RPMI7951 (cell line): Measurements from ENCODE around the gene MBD5. TPM values are rescaled to one million over a fixed set of nuclear protein-coding genes. Genes with fewer than 3 reads are reported as not detected.

Experiments
- DNase-seq: peaks from one replicate; pipeline ENCODE4 v3.0.0-alpha.2; 2012; ENCODE audit warnings: low read depth
- total RNA-seq: library from RNA; depleted of rRNA; stranded (reverse); fragments of >200 nt; shearing (Covaris generic); gene quantifications from 2 replicates; pipeline ENCODE4 v1.2.3, GENCODE V29; 2014

Gene MBD5
- total RNA-seq, 1 experiment from 2014 or later, result 11.9 TPM

GRCh38 chr2:148300544-148300943, 279.7 kb downstream of the MBD5 start:
- DNase-seq, result no peak

GRCh38 chr2:148301362-148301761, 280.5 kb downstream of the MBD5 start:
- DNase-seq, result no peak

GRCh38 chr2:148302526-148302925, 281.6 kb downstream of the MBD5 start:
- DNase-seq, result no peak

GRCh38 chr2:148303161-148303560, 282.3 kb downstream of the MBD5 start:
- no peak for DNase-seq

- no peak for DNase-seq
These were observed 284.6 kb downstream of the MBD5 start for GRCh38 chr2:148305476-148305875.

- DNase-seq, result no peak
These were observed 285.1 kb downstream of the MBD5 start for GRCh38 chr2:148306027-148306426.

GRCh38 chr2:148317598-148317997, 296.7 kb downstream of the MBD5 start:
- no peak for DNase-seq

- peak; percentile 35 for DNase-seq
These were observed 317.6 kb downstream of the MBD5 start for GRCh38 chr2:148338541-148338940.

GRCh38 chr2:148342086-148342485, 321.2 kb downstream of the MBD5 start:
- no peak for DNase-seq

GRCh38 chr2:148350199-148350598, 329.3 kb downstream of the MBD5 start:
- DNase-seq, result no peak

- DNase-seq, result no peak
These were observed 330.7 kb downstream of the MBD5 start for GRCh38 chr2:148351437-148352143.

GRCh38 chr2:148358375-148358774, 337.5 kb downstream of the MBD5 start:
- no peak for DNase-seq

- DNase-seq, result no peak
These were observed 339.8 kb downstream of the MBD5 start for GRCh38 chr2:148360662-148361061.

- no peak for DNase-seq
These were observed 341.4 kb downstream of the MBD5 start for GRCh38 chr2:148362144-148362796.

GRCh38 chr2:148375214-148375613, 354.3 kb downstream of the MBD5 start:
- DNase-seq, result no peak

- no peak for DNase-seq
These were observed 370.4 kb downstream of the MBD5 start for GRCh38 chr2:148391324-148391723.

- DNase-seq, result no peak
These were observed 381.9 kb downstream of the MBD5 start for GRCh38 chr2:148402786-148403185.

GRCh38 chr2:148410899-148411298, 390.0 kb downstream of the MBD5 start:
- DNase-seq, result no peak

GRCh38 chr2:148416248-148416647, 395.4 kb downstream of the MBD5 start:
- no peak for DNase-seq

GRCh38 chr2:148430101-148430500, 409.2 kb downstream of the MBD5 start:
- no peak for DNase-seq

GRCh38 chr2:148447877-148448276, 427.0 kb downstream of the MBD5 start:
- DNase-seq, result no peak

GRCh38 chr2:148450531-148450930, 429.6 kb downstream of the MBD5 start:
- no peak for DNase-seq

- no peak for DNase-seq
These were observed 430.2 kb downstream of the MBD5 start for GRCh38 chr2:148451046-148451445.

GRCh38 chr2:148455791-148456190, 434.9 kb downstream of the MBD5 start:
- no peak for DNase-seq
